Keratinocyte (primary cell): Measurements from ENCODE around the gene TENM4. TPM values are rescaled to one million over a fixed set of nuclear protein-coding genes. Genes with fewer than 3 reads are reported as not detected.

Experiments used
- DNase-seq: peaks from one replicate; pipeline ENCODE4 v3.0.0-alpha.2; 2011; ENCODE audit warnings: low read depth, missing footprints, low spot score
- FAIRE-seq: peaks from 2 replicates; lab custom pipeline; 2011; peaks lifted over from hg19 to GRCh38; lab: Jason Lieb, UNC
- H2AFZ ChIP-seq: 2 replicates; pipeline ENCODE4 v1.6.0; 2012; ENCODE audit warnings: low read length, control low read depth, inconsistent platforms; ENCODE audit not compliant: control insufficient read depth
- H3K27ac ChIP-seq: 2 replicates; pipeline ENCODE4 v1.5.1; 2011; ENCODE audit warnings: low read length; ENCODE audit not compliant: control insufficient read depth, insufficient read depth
- H3K27me3 ChIP-seq: 3 replicates; pipeline ENCODE4 v1.6.0; 2011; ENCODE audit warnings: low read length; ENCODE audit not compliant: control insufficient read depth, insufficient read depth; ENCODE audit errors: extremely low read depth
- H3K36me3 ChIP-seq, 2 experiments: 2 replicates in 1 of 2; 3 replicates in 1 of 2; pipeline ENCODE4 v1.5.1; 2011; ENCODE audit warnings: low read length in 2 of 2, mild to moderate bottlenecking in 1 of 2; ENCODE audit not compliant: control insufficient read depth in 2 of 2, insufficient read depth in 2 of 2; ENCODE audit errors: extremely low read depth in 1 of 2
- H3K4me1 ChIP-seq: 3 replicates; pipeline ENCODE4 v1.5.1; 2011; ENCODE audit warnings: low read length; ENCODE audit not compliant: control insufficient read depth, insufficient read depth; ENCODE audit errors: extremely low read depth
- H3K4me2 ChIP-seq: 3 replicates; pipeline ENCODE4 v1.6.0; 2011; ENCODE audit warnings: low read depth, low read length; ENCODE audit not compliant: control insufficient read depth, insufficient read depth; ENCODE audit errors: extremely low read depth
- H3K4me3 ChIP-seq, 3 experiments: fragments of 200-600 bp in 1 of 3; sonication (generic) in 1 of 3; 2 replicates in 2 of 3; 3 replicates in 1 of 3; pipeline ENCODE4 v1.5.1; 2011 to 2016; ENCODE audit warnings: low read length in 3 of 3, mild to moderate bottlenecking in 3 of 3, control low read depth in 2 of 3, inconsistent platforms in 1 of 3, low read depth in 1 of 3, mixed read lengths in 1 of 3, mixed run types in 1 of 3, moderate library complexity in 1 of 3; ENCODE audit not compliant: control insufficient read depth in 2 of 3, insufficient read depth in 2 of 3; ENCODE audit errors: extremely low read depth in 1 of 3
- H3K79me2 ChIP-seq: 2 replicates; pipeline ENCODE4 v1.6.0; 2012; ENCODE audit warnings: low read length; ENCODE audit not compliant: control insufficient read depth, insufficient read depth
- H3K9ac ChIP-seq: 3 replicates; pipeline ENCODE4 v1.6.0; 2011; ENCODE audit warnings: low read length; ENCODE audit not compliant: control insufficient read depth, insufficient read depth; ENCODE audit errors: extremely low read depth
- H3K9me1 ChIP-seq: 3 replicates; pipeline ENCODE4 v1.6.0; 2011; ENCODE audit warnings: low read length; ENCODE audit not compliant: control insufficient read depth, insufficient read depth; ENCODE audit errors: extremely low read depth
- H3K9me3 ChIP-seq: 2 replicates; pipeline ENCODE4 v1.5.1; 2012; ENCODE audit warnings: low read depth, low read length; ENCODE audit not compliant: control insufficient read depth
- H4K20me1 ChIP-seq: 3 replicates; pipeline ENCODE4 v1.6.0; 2011; ENCODE audit warnings: low read length; ENCODE audit not compliant: control insufficient read depth, insufficient read depth; ENCODE audit errors: extremely low read depth
- EZH2 ChIP-seq: IDR thresholded peaks from one replicate; pipeline ENCODE4 v1.6.1; 2012; ENCODE audit warnings: inconsistent platforms, mild to moderate bottlenecking, low read length, moderate library complexity
- dilution Hi-C: fragments of 300-500 bp; cut with MboI; formaldehyde crosslinking; loops from one replicate; pipeline ENCODE4 v1.7.0; 2020; ENCODE audit warnings: low sequenced_read_pairs; ENCODE audit not compliant: extremely low pct_ligation_motif_present
- polyA plus RNA-seq, 5 experiments: library from polyadenylated mRNA; depleted of rRNA in 3 of 5; stranded (reverse) in 3 of 5; stranded (forward) in 1 of 5; unstranded in 1 of 5; fragments of >200 nt; gene quantifications; 1 replicate in 1 of 5; 2 replicates in 3 of 5; 3 replicates in 1 of 5; pipeline versions ENCODE4 v1.2.1 to v1.2.3, GENCODE V29; 2011 to 2012; ENCODE audit warnings: missing spikeins in 2 of 5, low read depth in 1 of 5, low replicate concordance in 1 of 5
- TF ChIP-seq, protein P1 (sequence below), 3 experiments: IDR thresholded peaks in 1 of 3; conservative IDR thresholded peaks in 1 of 3; optimal IDR thresholded peaks in 1 of 3; 2 replicates in 2 of 3; 3 replicates in 1 of 3; pipeline versions ENCODE3 to v1.5.1; 2011; ENCODE audit warnings: low read length in 3 of 3, mild to moderate bottlenecking in 3 of 3, moderate library complexity in 2 of 3, control low read depth in 1 of 3, inconsistent platforms in 1 of 3; ENCODE audit not compliant: insufficient read depth in 2 of 3; ENCODE audit errors: extremely low read depth in 1 of 3

TENM4 gene
- polyA plus RNA-seq, 1 donor (not counting 4 experiments of a cell fraction or from before 2014, with no cell fraction given): 3.5 TPM

- Histone ChIP-seq H3K9me3 (no peaks in the 10 kb centered on the region), H3K36me3 (peaks cover 4 to 16% of the 10 kb centered on the region in 2 experiments), H2AFZ (no peak overlapping the region), H3K27me3 (no peaks in the 10 kb centered on the region), H4K20me1 (no peaks in the 10 kb centered on the region), H3K79me2 (peaks cover 91% of the 10 kb centered on the region), H3K4me2 (no peak overlapping the region), H3K27ac (no peak overlapping the region), H3K4me3 (no peak overlapping the region), H3K9ac (no peak overlapping the region), H3K4me1 (peaks cover 49% of the 10 kb centered on the region), H3K9me1 (no peaks in the 10 kb centered on the region)
- DNase-seq (no peak), FAIRE-seq (peak; percentile 66)
- dilution Hi-C loops: no loop called here
- no peak for TF ChIP-seq EZH2
- TF ChIP-seq, protein P1, sequence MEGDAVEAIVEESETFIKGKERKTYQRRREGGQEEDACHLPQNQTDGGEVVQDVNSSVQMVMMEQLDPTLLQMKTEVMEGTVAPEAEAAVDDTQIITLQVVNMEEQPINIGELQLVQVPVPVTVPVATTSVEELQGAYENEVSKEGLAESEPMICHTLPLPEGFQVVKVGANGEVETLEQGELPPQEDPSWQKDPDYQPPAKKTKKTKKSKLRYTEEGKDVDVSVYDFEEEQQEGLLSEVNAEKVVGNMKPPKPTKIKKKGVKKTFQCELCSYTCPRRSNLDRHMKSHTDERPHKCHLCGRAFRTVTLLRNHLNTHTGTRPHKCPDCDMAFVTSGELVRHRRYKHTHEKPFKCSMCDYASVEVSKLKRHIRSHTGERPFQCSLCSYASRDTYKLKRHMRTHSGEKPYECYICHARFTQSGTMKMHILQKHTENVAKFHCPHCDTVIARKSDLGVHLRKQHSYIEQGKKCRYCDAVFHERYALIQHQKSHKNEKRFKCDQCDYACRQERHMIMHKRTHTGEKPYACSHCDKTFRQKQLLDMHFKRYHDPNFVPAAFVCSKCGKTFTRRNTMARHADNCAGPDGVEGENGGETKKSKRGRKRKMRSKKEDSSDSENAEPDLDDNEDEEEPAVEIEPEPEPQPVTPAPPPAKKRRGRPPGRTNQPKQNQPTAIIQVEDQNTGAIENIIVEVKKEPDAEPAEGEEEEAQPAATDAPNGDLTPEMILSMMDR (optimal IDR thresholded peaks at IDR 0.05 in 1 of 3, IDR thresholded peaks at IDR 0.05 in 1 of 3, conservative IDR thresholded peaks at IDR 0.05 in 1 of 3; ENCODE audit: extremely low read depth in 1 of 3, insufficient read depth in 2 of 3, low read length in 3 of 3): peak; percentile 23 to 26 (median 24)
Observed at GRCh38 chr11:79430280-79430679, 10.6 kb downstream of the TENM4 start.

DNA sequence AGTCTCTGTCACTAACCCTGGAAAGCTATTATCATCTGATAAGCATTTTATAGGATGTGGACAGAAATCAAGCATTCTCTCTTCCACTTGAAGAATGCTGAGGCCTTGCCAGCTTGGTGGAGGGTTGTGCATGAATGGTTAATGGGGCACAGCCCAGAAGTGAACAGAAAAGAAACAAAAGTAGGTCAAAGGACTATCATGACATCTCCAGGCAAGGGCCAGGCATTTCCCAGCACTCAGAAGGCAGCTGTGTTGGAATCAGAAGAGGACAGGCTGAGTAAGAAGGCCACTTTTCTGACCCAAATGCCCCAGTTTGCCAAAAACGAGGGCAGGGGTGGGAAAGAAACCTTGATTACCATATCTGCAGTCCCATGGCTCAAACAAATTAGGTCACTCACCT lies 12.4 kb downstream of the TENM4 start:
- Histone ChIP-seq H4K20me1 (no peaks in the 10 kb centered on the region), H3K9me3 (no peaks in the 10 kb centered on the region), H3K9me1 (no peaks in the 10 kb centered on the region), H3K4me2 (no peak overlapping the region), H3K79me2 (peaks cover 88% of the 10 kb centered on the region), H3K9ac (no peak overlapping the region), H3K4me3 (no peak overlapping the region), H3K36me3 (peaks cover 4 to 7% of the 10 kb centered on the region in 2 experiments), H3K27me3 (no peaks in the 10 kb centered on the region), H3K27ac (no peak overlapping the region), H3K4me1 (peaks cover 36% of the 10 kb centered on the region), H2AFZ (no peak overlapping the region)
- DNase-seq: no peak
- dilution Hi-C loops: no loop called here
- TF ChIP-seq, protein P1 (optimal IDR thresholded peaks at IDR 0.05 in 1 of 3, IDR thresholded peaks at IDR 0.05 in 1 of 3, conservative IDR thresholded peaks at IDR 0.05 in 1 of 3; ENCODE audit: extremely low read depth in 1 of 3, insufficient read depth in 2 of 3, low read length in 3 of 3): no peak
- no peak for TF ChIP-seq EZH2
- FAIRE-seq: no peak
